Aorta (tissue), 5 donors: ENCODE data around the gene NOMO2. TPM values are rescaled to one million over a fixed set of nuclear protein-coding genes. Genes with fewer than 3 reads are reported as not detected.
"Not testable (repeated sequence)": the region's sequence is repeated elsewhere in the genome, so short reads cannot be mapped to it uniquely, and the experiment has no call there.

Experiments used
- ATAC-seq: fragments of 200-7000 bp; cut with Tn5 transposase; one replicate; pipeline ENCODE4 v1.9.1; 2022; ENCODE audit warnings: moderate library complexity; ENCODE audit not compliant: low FRiP score
- DNase-seq, 2 donors: peaks; one replicate each; pipeline ENCODE4 v3.0.0-alpha.2; 2020
- H3K27ac ChIP-seq, 2 donors: one replicate each; pipeline ENCODE4 v1.5.1; 2013; ENCODE audit warnings: low read length in 2 of 2, mild to moderate bottlenecking in 2 of 2, moderate library complexity in 2 of 2, control low read depth in 1 of 2, inconsistent platforms in 1 of 2, low read depth in 1 of 2
- H3K27me3 ChIP-seq, 2 donors: one replicate each; pipeline ENCODE4 v1.6.1; 2013; ENCODE audit warnings: control low read depth in 1 of 2, low read length in 1 of 2, mild to moderate bottlenecking in 1 of 2, moderate library complexity in 1 of 2; ENCODE audit not compliant: insufficient read depth in 2 of 2, control insufficient read depth in 1 of 2
- H3K36me3 ChIP-seq, 2 donors: one replicate each; pipeline ENCODE4 v1.6.1; 2013; ENCODE audit warnings: control low read depth in 1 of 2, low read length in 1 of 2, mild to moderate bottlenecking in 1 of 2; ENCODE audit not compliant: insufficient read depth in 2 of 2, control insufficient read depth in 1 of 2
- H3K4me1 ChIP-seq, 2 donors: one replicate each; pipeline ENCODE4 v1.6.1; 2013; ENCODE audit warnings: low read length in 2 of 2, control low read depth in 1 of 2, mild to moderate bottlenecking in 1 of 2, moderate library complexity in 1 of 2; ENCODE audit not compliant: insufficient read depth in 2 of 2, control insufficient read depth in 1 of 2
- H3K4me3 ChIP-seq, 2 donors: one replicate each; pipeline ENCODE4 v1.5.1; 2013; ENCODE audit warnings: low read length in 2 of 2, control low read depth in 1 of 2, mild to moderate bottlenecking in 1 of 2
- H3K9me3 ChIP-seq: one replicate; pipeline ENCODE4 v1.6.1; 2013; ENCODE audit warnings: mild to moderate bottlenecking, low read length; ENCODE audit not compliant: control insufficient read depth
- WGBS, 2 donors: extraction: QIAGEN DNeasy Blood & Tissue Kit; methylation state at CpG; one replicate each; pipeline ENCODE4 v1.1.7; 2013; 5-methylcytosine and 5-hydroxymethylcytosine counted together
- intact Hi-C, 2 donors: fragments of 100-400 bp; cut with DNase I; formaldehyde crosslinking; loops; one replicate each; pipeline versions ENCODE4 v1.14.2 to v1.15.0; 2022
- polyA plus RNA-seq, 2 donors: library from polyadenylated mRNA; stranded (reverse); fragments of 200-250 nt; gene quantifications; one replicate each; pipeline ENCODE4 v1.2.3, GENCODE V29; 2013
- total RNA-seq, 2 donors: library from RNA; stranded (reverse); fragmentation: NEBNext Ultra II Directional; extraction: Animal tissue kit (Norgen Biotek cat#: 25700); gene quantifications; one replicate each; pipeline ENCODE4 v1.2.1, GENCODE V29; 2021
- donor health status: healthy with polysubstance abuse.
- donor health status: Bipolar disorder and iron deficiency.
- donor health status: DM: no; HTN: no; CAD: no.
- donor health status: DM: no; HTN: no; CAD: no.
- donor health status: DM: yes; HTN: yes; CAD: no.

Gene NOMO2
- total and polyA plus RNA-seq, 4 donors, result 65.1 to 124 (median 96.3) TPM

- intact Hi-C loops, result no loop called here
- ATAC-seq (no peak), DNase-seq (no peak)
- H3K4me1 ChIP-seq, result no peaks in the 10 kb centered on the region
- H3K9me3 ChIP-seq, result no peaks in the 10 kb centered on the region
- H3K27ac ChIP-seq, result no peak overlapping the region
- H3K36me3 ChIP-seq, result no peaks in the 10 kb centered on the region
- 84 to 94% methylated on average over 1 of the region's 1 CpG for WGBS, 2 donors
- peaks cover 0 to 2% of the 10 kb centered on the region in 2 donors for H3K27me3 ChIP-seq
- H3K4me3 ChIP-seq, result no peak overlapping the region
Observed at GRCh38 chr16:18582902-18583301, 21.0 kb upstream of the NOMO2 start.

- 43 to 47% methylated on average over 3 of the region's 5 CpGs for WGBS, 2 donors
- H3K36me3 ChIP-seq, DNase-seq, ATAC-seq, H3K9me3 ChIP-seq, H3K27me3 ChIP-seq, H3K4me1 ChIP-seq, H3K4me3 ChIP-seq, intact Hi-C loops, H3K27ac ChIP-seq: not testable (repeated sequence)
Observed at GRCh38 chr16:18580396-18580795, 18.5 kb upstream of the NOMO2 start.

- DNase-seq, H3K27ac ChIP-seq, H3K4me1 ChIP-seq, H3K27me3 ChIP-seq, ATAC-seq, H3K4me3 ChIP-seq, intact Hi-C loops, H3K9me3 ChIP-seq, H3K36me3 ChIP-seq: not testable (repeated sequence)
- WGBS, 2 donors, result 99 to 100% methylated on average over 2 of the region's 2 CpGs
Observed at GRCh38 chr16:18579261-18579660, 17.4 kb upstream of the NOMO2 start.

GRCh38 chr16:18577942-18578341, 16.0 kb upstream of the NOMO2 start:
- H3K27ac ChIP-seq, H3K27me3 ChIP-seq, H3K36me3 ChIP-seq, ATAC-seq, H3K9me3 ChIP-seq, H3K4me3 ChIP-seq, H3K4me1 ChIP-seq, intact Hi-C loops, DNase-seq: not testable (repeated sequence)
- 100% methylated on average over 1 of the region's 1 CpG for WGBS, 2 donors

GRCh38 chr16:18575945-18576344, 14.0 kb upstream of the NOMO2 start:
- ATAC-seq, intact Hi-C loops, H3K4me1 ChIP-seq, H3K9me3 ChIP-seq, H3K4me3 ChIP-seq, H3K27me3 ChIP-seq, H3K27ac ChIP-seq, H3K36me3 ChIP-seq, DNase-seq: not testable (repeated sequence)
- 85 to 88% methylated on average over 2 of the region's 2 CpGs for WGBS, 2 donors

- H3K4me3 ChIP-seq, ATAC-seq, H3K27me3 ChIP-seq, H3K36me3 ChIP-seq, H3K9me3 ChIP-seq, H3K27ac ChIP-seq, intact Hi-C loops, H3K4me1 ChIP-seq, DNase-seq: not testable (repeated sequence)
- 80 to 88% methylated on average over 9 to 10 of the region's 13 CpGs for WGBS, 2 donors
Observed at GRCh38 chr16:18575298-18575917, 13.5 kb upstream of the NOMO2 start.

GRCh38 chr16:18573887-18574286, 12.0 kb upstream of the NOMO2 start:
- DNase-seq, ATAC-seq, H3K36me3 ChIP-seq, H3K9me3 ChIP-seq, H3K4me3 ChIP-seq, H3K27me3 ChIP-seq, H3K27ac ChIP-seq, intact Hi-C loops, H3K4me1 ChIP-seq: not testable (repeated sequence)
- WGBS, 2 donors, result 92 to 93% methylated on average over 2 to 3 of the region's 7 CpGs

GRCh38 chr16:18572973-18573372, 11.1 kb upstream of the NOMO2 start:
- ATAC-seq, H3K4me3 ChIP-seq, H3K27ac ChIP-seq, H3K27me3 ChIP-seq, H3K9me3 ChIP-seq, H3K36me3 ChIP-seq, DNase-seq, H3K4me1 ChIP-seq, intact Hi-C loops: not testable (repeated sequence)
- 94 to 98% methylated on average over 6 to 8 of the region's 8 CpGs for WGBS, 2 donors

- WGBS, 2 donors, result 13 to 20% methylated on average over 5 to 8 of the region's 13 CpGs
- H3K9me3 ChIP-seq, ATAC-seq, H3K4me1 ChIP-seq, H3K27ac ChIP-seq, H3K4me3 ChIP-seq, intact Hi-C loops, H3K27me3 ChIP-seq, H3K36me3 ChIP-seq, DNase-seq: not testable (repeated sequence)
Observed at GRCh38 chr16:18571307-18571850, 9.5 kb upstream of the NOMO2 start.
